ENCODE results near the gene INTS11.

DNA sequence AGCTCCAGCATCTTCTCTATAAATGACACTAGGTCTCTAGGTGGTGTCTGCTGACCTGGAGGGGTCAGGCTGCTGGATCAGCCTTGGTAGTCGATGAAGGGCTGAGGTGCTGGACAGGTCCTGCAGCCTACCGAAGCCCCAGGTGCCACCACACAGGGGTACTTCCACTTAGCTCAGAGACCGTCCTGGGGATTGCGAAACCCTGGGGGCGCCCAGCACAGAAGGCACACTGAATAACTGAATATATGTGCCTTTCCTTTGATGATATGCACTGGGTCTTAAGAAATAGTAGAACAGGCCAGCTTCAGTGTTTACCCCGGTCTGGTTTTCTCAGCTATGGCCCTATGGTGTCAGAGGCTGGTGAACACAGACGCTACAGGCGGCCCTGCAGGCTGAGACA lies 61.7 kb downstream of the INTS11 start:
- TF ChIP-seq CTCF (optimal IDR thresholded peaks at IDR 0.05 in 1 of 3, IDR thresholded peaks at IDR 0.05 in 1 of 3, conservative IDR thresholded peaks at IDR 0.05 in 1 of 3; ENCODE audit: extremely low read depth in 1 of 3, insufficient read depth in 2 of 3, low read length in 3 of 3) (no peak), EZH2 (IDR thresholded peaks at IDR 0.05; ENCODE audit: low read length) (no peak)
